ENCODE results near the gene MTNR1A.

Gene MTNR1A

DNA sequence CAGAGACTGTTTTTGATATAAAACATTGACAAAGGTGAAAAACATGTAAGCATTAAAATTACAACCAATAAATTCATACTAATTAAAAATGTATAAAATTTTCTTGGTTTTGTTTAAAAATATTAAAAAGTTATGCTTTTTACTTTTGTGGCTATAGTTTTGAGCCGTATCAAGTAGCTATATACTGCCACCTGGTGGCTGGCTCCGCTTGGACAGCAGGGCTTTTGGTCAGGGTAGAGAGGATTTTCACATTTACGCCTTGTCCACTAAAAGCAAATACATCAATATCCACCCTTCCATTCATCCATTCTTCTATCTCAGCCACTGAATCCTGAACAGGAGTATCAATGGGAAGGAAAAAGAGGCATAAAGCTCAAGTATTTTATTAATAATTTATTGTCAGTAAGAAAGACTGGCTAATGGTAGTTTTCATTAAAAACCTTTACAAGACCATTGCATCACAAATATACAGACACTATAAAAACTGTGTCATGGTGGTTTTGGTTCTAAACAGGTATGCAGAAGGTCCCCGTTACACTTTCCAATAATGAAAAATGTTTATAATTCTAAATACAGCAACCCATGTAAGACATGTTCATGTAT, 32.1 kb upstream of the MTNR1A start:
- H3K4me3 ChIP-seq (ENCODE audit: low read depth, low read length): no peak overlapping the region
- peak; percentile 13 for DNase-seq (ENCODE audit: low read depth)
- TF ChIP-seq, protein P1, sequence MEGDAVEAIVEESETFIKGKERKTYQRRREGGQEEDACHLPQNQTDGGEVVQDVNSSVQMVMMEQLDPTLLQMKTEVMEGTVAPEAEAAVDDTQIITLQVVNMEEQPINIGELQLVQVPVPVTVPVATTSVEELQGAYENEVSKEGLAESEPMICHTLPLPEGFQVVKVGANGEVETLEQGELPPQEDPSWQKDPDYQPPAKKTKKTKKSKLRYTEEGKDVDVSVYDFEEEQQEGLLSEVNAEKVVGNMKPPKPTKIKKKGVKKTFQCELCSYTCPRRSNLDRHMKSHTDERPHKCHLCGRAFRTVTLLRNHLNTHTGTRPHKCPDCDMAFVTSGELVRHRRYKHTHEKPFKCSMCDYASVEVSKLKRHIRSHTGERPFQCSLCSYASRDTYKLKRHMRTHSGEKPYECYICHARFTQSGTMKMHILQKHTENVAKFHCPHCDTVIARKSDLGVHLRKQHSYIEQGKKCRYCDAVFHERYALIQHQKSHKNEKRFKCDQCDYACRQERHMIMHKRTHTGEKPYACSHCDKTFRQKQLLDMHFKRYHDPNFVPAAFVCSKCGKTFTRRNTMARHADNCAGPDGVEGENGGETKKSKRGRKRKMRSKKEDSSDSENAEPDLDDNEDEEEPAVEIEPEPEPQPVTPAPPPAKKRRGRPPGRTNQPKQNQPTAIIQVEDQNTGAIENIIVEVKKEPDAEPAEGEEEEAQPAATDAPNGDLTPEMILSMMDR (IDR thresholded peaks at IDR 0.05; ENCODE audit: control insufficient read depth, extremely low read depth, insufficient read depth): peak; percentile 75

DNA sequence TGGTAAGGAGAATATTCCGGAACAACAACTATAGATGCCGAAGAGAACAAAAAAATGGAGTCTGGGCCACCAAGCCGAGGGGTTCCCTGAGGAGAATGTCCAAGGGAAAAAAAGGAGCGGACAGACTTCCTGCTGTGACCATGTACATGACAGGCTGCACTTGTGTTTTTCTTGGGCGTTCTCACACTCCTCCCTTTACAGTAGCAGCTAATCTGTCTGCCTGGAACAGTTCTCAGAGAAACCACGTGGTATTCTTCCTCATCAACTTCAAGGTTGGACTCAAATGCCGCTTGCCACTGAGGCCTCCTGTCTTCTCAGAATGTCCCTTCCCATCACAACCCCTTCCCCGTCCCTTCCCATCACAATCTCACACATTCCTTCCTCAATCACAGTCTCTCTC, 30.8 kb upstream of the MTNR1A start:
- TF ChIP-seq, protein P1 (IDR thresholded peaks at IDR 0.05; ENCODE audit: control insufficient read depth, extremely low read depth, insufficient read depth): no peak
- no peak overlapping the region for H3K4me3 ChIP-seq (ENCODE audit: low read depth, low read length)
- no peak for DNase-seq (ENCODE audit: low read depth)

DNA sequence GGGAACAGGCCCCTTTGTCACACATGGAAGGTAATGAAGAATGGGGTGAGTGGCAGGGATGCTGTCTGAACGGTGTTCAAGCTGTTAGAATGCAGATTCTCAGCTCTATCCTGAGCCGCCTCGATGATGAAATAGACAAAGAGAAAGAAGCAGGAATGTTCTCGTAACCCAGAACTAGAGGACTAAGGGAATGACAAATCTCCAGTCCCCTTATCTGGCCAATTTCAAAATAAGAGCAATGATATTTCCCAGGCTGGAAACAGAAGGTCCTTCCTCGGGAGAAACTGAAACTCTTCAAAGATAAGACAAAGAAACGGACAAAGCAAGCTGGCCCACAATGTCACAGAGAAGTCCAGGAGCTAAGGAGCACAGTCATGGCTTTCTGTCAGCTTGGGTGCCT, 29.5 kb upstream of the MTNR1A start:
- DNase-seq (ENCODE audit: low read depth): no peak
- H3K4me3 ChIP-seq (ENCODE audit: low read depth, low read length): no peak overlapping the region
- TF ChIP-seq, protein P1 (IDR thresholded peaks at IDR 0.05; ENCODE audit: control insufficient read depth, extremely low read depth, insufficient read depth): no peak

DNA sequence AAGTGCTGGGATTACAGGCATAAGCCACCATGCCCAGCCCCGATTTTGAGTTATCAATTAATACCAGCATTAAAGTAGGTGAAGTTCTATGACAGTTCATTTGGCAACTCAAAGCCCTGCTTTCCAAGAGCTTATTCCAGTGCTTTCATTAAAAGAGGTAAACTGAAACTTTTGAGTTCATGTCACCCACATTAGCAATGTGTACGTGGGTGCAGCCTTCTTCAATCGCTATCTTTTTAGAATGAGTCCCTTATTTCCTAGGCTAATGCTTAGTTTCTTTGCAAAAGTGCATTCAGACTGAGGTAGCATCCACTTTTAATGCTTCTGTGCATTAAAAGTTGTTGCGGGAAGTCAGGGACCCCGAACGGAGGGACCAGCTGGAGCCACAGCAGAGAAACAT, 26.1 kb upstream of the MTNR1A start:
- TF ChIP-seq, protein P1 (IDR thresholded peaks at IDR 0.05; ENCODE audit: control insufficient read depth, extremely low read depth, insufficient read depth): no peak
- no peak for DNase-seq (ENCODE audit: low read depth)
- no peak overlapping the region for H3K4me3 ChIP-seq (ENCODE audit: low read depth, low read length)

DNA sequence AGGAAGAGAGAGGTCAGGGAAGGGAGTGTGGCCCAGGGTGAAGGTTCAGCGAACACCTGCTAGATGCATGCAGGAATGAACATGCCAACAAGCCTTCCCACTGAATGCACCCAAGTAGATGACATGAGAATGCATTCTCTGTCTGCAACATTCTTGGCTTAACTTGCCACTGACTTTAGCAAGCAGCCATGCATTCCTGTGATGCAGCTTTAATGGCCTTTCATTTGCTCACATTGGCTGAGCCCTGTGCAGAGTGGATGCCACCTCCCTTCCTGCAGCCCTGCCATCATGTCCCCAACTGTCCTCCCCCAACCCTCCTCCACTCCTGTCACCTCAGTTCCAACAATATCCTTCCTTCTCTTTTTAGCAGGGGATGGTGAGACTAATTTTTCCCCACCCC, 25.3 kb upstream of the MTNR1A start:
- TF ChIP-seq, protein P1 (IDR thresholded peaks at IDR 0.05; ENCODE audit: control insufficient read depth, extremely low read depth, insufficient read depth): no peak
- no peak for DNase-seq (ENCODE audit: low read depth)
- H3K4me3 ChIP-seq (ENCODE audit: low read depth, low read length): no peak overlapping the region

DNA sequence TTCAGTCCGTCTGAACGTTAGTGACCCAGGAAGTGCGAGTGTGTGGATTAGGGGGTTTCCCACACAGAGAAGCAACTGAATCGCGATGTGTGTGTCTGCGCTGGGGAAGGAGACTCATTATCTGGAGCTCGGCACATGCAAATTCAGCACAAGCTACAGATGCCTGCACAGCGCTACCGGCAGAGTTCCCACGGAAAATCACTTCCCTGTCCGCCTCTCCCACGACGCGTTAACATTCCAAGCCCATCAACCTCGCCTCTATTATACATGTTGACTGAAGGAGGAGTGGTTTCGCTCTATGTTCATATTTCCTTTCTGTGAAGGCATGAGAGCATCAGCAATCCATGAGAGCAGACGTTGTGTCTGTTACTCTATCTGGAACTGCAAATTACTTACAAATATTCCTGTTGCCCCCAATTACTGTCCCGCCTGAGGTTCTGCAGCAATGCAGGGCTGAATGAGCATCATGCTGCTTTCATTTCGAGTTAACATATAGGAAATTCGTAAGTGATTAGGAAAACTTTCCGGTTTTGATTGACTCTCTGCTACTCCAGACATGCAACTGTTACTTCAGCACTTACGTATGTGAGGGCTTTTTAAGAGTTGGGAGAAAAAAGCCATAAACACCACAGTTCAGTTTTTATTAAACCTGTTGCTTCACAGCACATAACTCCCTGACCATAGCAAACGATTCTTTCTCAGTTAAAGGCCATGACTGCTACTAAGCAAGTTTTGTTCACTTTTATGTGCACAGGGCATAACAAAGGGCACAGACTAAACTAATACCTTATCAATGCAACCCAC, 15.0 kb upstream of the MTNR1A start:
- TF ChIP-seq, protein P1 (IDR thresholded peaks at IDR 0.05; ENCODE audit: control insufficient read depth, extremely low read depth, insufficient read depth): no peak
- no peak overlapping the region for H3K4me3 ChIP-seq (ENCODE audit: low read depth, low read length)
- no peak for DNase-seq (ENCODE audit: low read depth)

All from LNCaP clone FGC (cell line).